HG03575 (cell line): ENCODE measurements around the gene GAS7.

ENCODE experiments used
- ATAC-seq: cut with Tn5 transposase; IDR thresholded peaks from one replicate; pipeline ENCODE4 v1.9.1; 2021; ENCODE audit not compliant: unreplicated experiment, insufficient number of reproducible peaks, low FRiP score; ENCODE audit errors: extremely low read depth

GAS7 gene

DNA sequence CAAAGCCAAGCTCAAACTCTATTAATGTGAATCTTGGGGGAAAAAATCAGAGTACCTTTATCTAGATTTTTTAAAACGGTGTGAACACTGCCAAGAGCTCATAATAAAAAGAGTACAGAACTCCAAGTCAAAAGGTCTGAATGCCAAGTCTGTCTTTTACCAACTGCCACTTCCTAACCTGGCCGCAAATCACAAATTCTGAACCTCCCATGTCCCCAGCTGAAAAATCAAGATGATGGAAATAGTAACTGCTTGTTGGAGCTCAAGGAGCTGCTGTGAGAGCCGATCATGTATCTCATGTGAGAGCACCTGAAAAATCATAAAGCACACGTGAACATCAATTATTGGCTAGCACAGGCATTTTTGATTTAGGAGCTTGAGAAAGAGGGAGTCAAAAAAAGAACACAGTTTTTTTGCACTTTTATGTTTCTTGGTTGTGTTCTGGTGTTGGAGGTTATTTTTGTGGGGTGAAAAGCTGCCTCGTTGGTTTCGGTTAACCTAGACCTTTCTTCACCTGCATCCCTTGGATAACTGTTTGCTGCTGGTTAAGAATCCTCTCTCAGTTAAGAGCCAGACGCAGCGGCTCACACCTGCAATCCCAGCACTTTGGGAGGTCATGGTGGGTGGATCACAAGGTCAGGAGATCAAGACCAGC is 50.5 kb downstream of the GAS7 start:
- no peak for ATAC-seq

- ATAC-seq: no peak
Measured at GRCh38 chr17:10147040-10147439, 51.4 kb downstream of the GAS7 start.

DNA sequence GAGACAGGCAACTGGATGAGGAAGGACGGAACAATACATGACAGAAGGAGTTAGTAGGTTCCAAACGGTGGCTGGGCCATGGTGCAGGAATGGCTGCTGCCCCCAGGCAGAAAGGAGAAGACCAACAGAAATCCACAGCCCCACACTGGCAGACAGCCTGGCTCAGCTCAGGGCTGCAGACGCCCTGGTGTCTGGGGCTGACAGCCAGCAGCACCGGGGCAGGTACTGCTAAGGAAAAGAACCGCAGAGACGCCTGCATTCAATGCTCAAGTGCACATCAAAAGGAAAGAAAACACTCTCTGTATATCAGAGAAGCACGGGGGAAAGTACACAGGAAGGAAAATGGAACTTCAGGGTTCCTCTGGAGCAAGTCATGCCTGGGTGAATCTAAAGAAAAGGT is 53.4 kb downstream of the GAS7 start:
- ATAC-seq: no peak

DNA sequence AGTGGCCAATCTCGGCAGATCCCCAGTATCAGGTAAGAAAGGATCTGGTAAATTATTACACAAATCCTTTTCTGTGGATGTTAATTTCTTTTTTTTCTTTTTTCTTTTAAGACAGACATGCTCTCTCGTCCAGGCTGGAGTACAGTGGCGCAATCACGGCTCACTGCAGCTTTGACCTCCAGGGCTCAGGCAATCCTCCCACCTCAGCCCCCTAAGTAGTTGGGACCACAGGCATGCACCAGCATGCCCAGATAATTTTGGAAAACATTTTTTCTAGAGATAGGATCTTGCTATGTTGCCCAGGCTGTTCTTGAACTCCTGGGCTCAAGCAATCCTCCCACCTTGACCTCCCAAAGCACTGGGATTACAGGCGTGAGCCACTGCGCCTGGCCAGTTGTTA is 54.0 kb downstream of the GAS7 start:
- no peak for ATAC-seq

GRCh38 chr17:10141436-10141835 is 57.0 kb downstream of the GAS7 start:
- ATAC-seq: no peak

GRCh38 chr17:10139577-10139976 is 58.8 kb downstream of the GAS7 start:
- no peak for ATAC-seq

- no peak for ATAC-seq
Measured at GRCh38 chr17:10136258-10136981, 62.0 kb downstream of the GAS7 start.

GRCh38 chr17:10135539-10136257 is 62.7 kb downstream of the GAS7 start:
- no peak for ATAC-seq

GRCh38 chr17:10130677-10131076 is 67.7 kb downstream of the GAS7 start:
- ATAC-seq: no peak

DNA sequence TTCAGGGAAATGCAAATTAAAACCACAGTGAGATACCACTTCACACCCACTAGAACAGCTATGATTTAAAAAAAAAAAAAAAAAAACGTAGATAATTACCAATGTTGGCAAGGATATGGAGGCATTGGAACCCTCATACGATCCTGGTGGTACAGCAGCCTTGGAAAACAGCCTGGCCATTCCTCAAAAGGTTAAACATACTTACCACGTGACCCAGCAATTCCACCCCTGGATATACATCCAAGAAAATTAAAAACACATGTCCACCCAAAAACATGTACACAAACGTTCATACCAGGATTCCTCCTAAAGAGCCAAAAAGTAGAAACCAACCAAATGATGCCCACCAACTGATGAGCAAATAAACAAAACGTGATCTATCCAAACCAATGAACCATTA is 68.1 kb downstream of the GAS7 start:
- ATAC-seq: no peak

DNA sequence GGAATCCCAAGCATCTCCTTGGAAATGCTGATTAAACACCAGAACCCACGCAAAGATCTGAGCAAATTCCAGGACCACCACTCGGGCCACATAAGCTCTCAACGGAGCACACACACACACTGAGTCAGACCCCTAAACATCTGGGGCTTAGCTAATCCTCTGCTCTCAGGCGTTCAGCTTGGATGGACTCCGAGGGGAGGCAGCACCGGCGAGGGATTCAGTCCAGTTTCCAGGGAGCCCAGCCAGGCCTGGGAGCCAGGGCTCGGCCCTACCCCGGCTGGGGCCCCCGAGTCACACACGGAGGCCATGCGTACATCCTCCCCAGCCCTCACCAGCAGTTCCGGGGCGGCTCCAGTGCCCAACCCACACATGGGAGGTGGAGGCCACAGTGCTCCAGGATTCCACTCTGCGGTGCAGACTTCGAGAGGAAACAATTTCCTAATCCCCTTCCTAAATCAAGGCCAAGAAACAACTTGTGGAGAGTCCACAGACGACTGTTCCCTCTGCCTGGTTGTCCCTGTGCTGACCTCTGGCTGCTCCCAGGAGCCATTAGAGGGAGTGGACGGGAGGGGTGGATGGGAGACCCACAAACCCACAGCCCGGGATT is 70.5 kb downstream of the GAS7 start:
- ATAC-seq: no peak

GRCh38 chr17:10126616-10127501 is 71.5 kb downstream of the GAS7 start:
- no peak for ATAC-seq

DNA sequence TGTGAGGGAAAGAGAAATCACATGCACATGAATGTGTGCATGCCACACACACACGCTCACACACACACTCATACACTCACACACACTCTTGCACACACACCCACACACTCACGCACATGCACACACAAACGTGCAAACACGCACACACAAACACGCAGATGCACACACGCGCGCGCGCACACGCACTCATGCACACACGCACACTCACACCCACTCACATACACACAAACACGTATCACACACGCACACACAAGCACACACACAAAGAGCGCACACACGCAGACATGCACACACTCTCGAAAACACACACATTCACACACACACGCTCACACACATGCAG is 72.2 kb downstream of the GAS7 start:
- no peak for ATAC-seq

DNA sequence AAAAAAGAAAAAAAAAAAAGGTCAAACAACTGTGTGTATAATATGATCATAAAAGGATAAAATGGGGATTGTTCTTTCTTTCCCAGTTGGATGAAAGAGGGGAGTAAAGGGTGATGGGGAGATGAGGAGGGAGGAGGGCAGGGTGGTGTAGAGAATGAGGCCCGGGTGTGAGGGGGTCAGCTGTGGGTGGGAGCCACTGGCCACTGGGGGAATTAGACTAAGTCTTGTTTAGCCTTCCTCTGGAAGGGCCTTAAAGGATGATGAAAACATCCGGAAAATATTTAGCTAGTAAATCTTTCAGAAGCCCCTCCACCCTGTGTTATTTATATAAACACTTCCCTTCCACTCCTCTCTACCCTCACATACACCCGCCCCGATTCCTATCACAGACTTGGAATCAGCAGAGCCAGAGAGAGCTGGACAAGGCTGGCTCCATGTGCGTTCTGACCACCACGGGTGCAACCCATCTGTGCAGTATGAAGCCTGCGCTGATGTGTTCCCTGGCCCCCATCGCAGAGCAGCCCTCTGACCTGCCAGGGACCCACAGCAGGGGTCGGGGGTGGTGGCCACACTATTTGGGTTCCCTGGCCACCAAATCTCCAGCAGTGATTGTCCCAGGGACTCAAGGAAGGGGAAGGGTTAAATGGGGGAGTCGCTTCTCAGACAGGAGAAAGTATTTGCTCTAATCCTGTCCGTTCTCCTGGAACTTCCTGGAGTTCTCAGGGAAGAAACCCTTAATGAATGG is 72.7 kb downstream of the GAS7 start:
- no peak for ATAC-seq

DNA sequence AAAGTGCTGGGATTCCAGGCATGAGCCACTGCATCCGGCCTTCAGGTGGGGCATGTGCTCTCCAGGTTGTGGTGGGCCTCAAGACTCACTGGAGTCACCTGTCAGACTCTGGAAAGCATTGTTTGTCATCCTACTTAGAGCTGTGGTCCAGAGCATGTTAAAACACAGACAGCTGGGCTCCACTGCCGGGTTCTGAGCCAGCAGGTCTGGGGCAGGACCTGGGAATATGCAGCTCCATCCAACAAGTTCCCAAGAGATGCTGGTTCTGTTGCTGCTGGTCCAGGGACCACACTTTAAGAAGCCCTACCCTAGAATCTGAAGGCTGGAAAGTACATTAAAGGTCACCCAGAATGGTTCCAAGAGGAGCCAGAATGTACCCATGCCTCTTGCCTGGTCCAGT is 75.3 kb downstream of the GAS7 start:
- no peak for ATAC-seq

DNA sequence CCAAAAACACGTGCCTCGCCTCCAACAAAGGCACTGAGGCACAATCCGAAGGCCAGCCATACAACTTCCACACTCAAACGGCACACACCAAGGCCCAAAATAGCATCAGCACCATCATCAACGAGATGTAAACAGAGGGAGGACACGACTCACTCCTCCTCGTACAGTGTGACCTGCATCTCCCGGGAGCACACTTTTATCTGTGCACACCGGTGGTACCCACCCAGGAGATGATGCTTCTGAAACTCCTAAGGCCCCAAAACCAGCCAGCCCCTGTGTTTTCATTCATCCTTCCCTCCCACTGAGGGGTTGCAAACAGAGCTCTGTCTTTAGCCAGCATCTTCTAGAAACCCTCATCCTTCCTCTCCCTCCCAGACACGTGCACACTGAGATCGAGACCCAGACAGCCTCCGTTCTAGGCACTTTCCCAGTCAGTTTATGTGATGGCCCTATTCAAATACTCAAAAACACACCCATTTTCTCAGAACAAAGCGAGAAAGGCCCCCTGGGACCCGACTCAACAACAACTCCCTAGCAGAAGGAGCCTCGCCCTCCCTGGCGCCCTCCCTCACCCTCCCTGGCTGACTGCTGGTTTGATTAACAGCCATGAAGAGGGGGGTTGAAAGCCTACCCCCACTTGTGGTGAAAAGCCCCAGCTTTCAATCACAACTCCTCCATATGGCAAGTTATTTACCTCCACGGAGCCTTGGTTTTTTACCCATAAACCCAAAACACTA is 76.3 kb downstream of the GAS7 start:
- ATAC-seq: no peak

GRCh38 chr17:10120749-10121148 is 77.7 kb downstream of the GAS7 start:
- no peak for ATAC-seq

- ATAC-seq: no peak
Measured at GRCh38 chr17:10120109-10120485, 78.3 kb downstream of the GAS7 start.
